MM.1S (cell line): ENCODE measurements around the gene CLSTN1.

Source experiments
- CTCF ChIP-seq: fragments of 300-600 bp; sonication (generic); IDR thresholded peaks from 2 replicates; pipeline ENCODE4 v1.5.1; 2016; ENCODE audit warnings: antibody characterized with exemption, low read length, mixed read lengths
- EZH2 ChIP-seq: fragments of 300-600 bp; sonication (generic); optimal IDR thresholded peaks from 2 replicates; pipeline ENCODE3; 2017; ENCODE audit warnings: low read depth, mild to moderate bottlenecking, antibody characterized with exemption, low read length, mixed read lengths

- no peak for TF ChIP-seq EZH2
- no peak for TF ChIP-seq CTCF
Observed at GRCh38 chr1:9822490-9822889, 1.3 kb downstream of the CLSTN1 start.
